HEK293T (cell line): ENCODE measurements around the gene CTNNB1.

Source experiments
- BHLHE40 ChIP-seq: fragments of 450-650 bp; IDR thresholded peaks from 2 replicates; pipeline ENCODE4 v1.6.1; 2016; ENCODE audit warnings: mild to moderate bottlenecking, moderate library complexity, borderline replicate concordance
- FOXA1 ChIP-seq: fragments of 450-650 bp; IDR thresholded peaks from 2 replicates; pipeline ENCODE4 v1.6.1; 2016; ENCODE audit warnings: mild to moderate bottlenecking
- FOXM1 ChIP-seq: fragments of 450-650 bp; IDR thresholded peaks from 2 replicates; pipeline ENCODE4 v1.6.1; 2017; ENCODE audit warnings: mild to moderate bottlenecking, borderline replicate concordance
- L3MBTL2 ChIP-seq: fragments of 450-650 bp; conservative IDR thresholded peaks from 2 replicates; pipeline ENCODE4 v1.6.1; 2016; ENCODE audit warnings: mild to moderate bottlenecking
- LEF1 ChIP-seq: fragments of 450-650 bp; IDR thresholded peaks from 2 replicates; pipeline ENCODE4 v1.6.1; 2017; ENCODE audit warnings: mild to moderate bottlenecking, borderline replicate concordance
- NFRKB ChIP-seq: fragments of 450-650 bp; IDR thresholded peaks from 2 replicates; pipeline ENCODE4 v1.6.1; 2016; ENCODE audit warnings: mild to moderate bottlenecking, moderate library complexity
- PKNOX1 ChIP-seq: fragments of 450-650 bp; IDR thresholded peaks from 2 replicates; pipeline ENCODE4 v1.6.1; 2016
- SP1 ChIP-seq: fragments of 450-650 bp; IDR thresholded peaks from 2 replicates; pipeline ENCODE4 v1.6.1; 2017
- SUZ12 ChIP-seq: fragments of 450-650 bp; IDR thresholded peaks from 2 replicates; pipeline ENCODE4 v1.6.1; 2016; ENCODE audit warnings: mild to moderate bottlenecking
- TARDBP ChIP-seq: fragments of 450-650 bp; IDR thresholded peaks from 2 replicates; pipeline ENCODE4 v1.6.1; 2016

DNA sequence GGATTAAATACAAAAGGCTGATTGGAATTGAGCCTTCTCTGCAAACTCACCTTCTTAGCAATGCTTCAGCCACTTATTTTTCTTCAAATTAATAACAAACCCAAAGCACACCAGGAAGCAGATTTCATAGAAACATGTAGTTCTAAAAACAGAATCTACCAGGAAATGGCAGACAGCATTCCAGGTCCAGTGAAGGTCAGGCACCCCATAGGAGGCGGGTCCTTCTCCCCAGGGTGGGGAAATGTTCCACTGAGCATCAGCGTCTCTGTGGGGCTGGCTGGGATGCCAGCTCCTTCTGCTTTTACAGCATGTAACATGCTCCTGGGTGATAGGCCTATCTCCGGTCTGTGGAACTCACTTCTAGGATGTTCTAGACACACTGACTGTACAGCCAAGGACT is 49.2 kb downstream of the CTNNB1 start:
- TF ChIP-seq SP1 = no peak
- TF ChIP-seq PKNOX1 = no peak
- no peak for TF ChIP-seq FOXM1
- no peak for TF ChIP-seq TARDBP
- no peak for TF ChIP-seq BHLHE40
- no peak for TF ChIP-seq LEF1
- no peak for TF ChIP-seq SUZ12
- TF ChIP-seq L3MBTL2 = no peak
- no peak for TF ChIP-seq NFRKB
- no peak for TF ChIP-seq FOXA1
